Effector memory CD4-positive, alpha-beta T cell (primary cell): ENCODE data around the gene MMP14.
"Not testable (repeated sequence)": the region's sequence is repeated elsewhere in the genome, so short reads cannot be mapped to it uniquely, and the experiment has no call there.

Experiments used
- DNase-seq, 3 donors: peaks; one replicate each; pipeline ENCODE4 v3.0.0-alpha.2; 2020
- H3K27ac ChIP-seq: 2 replicates; pipeline ENCODE4 v1.7.0; 2013; ENCODE audit warnings: mild to moderate bottlenecking, low read length, moderate library complexity; ENCODE audit not compliant: insufficient read depth, poor library complexity, severe bottlenecking
- H3K27me3 ChIP-seq: replicated peaks from 2 replicates; pipeline ENCODE4 v1.7.0; 2013; ENCODE audit warnings: mild to moderate bottlenecking, low read length; ENCODE audit not compliant: insufficient read depth, control insufficient read depth, poor library complexity, severe bottlenecking
- H3K36me3 ChIP-seq: 2 replicates; pipeline ENCODE4 v1.7.0; 2013; ENCODE audit warnings: mild to moderate bottlenecking, low read length, moderate library complexity; ENCODE audit not compliant: control insufficient read depth, insufficient read depth
- H3K4me1 ChIP-seq: 2 replicates; pipeline ENCODE4 v1.7.0; 2013; ENCODE audit warnings: low read length, mild to moderate bottlenecking; ENCODE audit not compliant: control insufficient read depth, insufficient read depth, poor library complexity, severe bottlenecking
- H3K4me3 ChIP-seq: 2 replicates; pipeline ENCODE4 v1.7.0; 2013; ENCODE audit warnings: low read length, low read depth, mild to moderate bottlenecking; ENCODE audit not compliant: insufficient read depth, poor library complexity, severe bottlenecking
- H3K9me3 ChIP-seq: 2 replicates; pipeline ENCODE4 v1.7.0; 2013; ENCODE audit warnings: mild to moderate bottlenecking, low read length, moderate library complexity; ENCODE audit not compliant: control insufficient read depth

Gene MMP14

DNA sequence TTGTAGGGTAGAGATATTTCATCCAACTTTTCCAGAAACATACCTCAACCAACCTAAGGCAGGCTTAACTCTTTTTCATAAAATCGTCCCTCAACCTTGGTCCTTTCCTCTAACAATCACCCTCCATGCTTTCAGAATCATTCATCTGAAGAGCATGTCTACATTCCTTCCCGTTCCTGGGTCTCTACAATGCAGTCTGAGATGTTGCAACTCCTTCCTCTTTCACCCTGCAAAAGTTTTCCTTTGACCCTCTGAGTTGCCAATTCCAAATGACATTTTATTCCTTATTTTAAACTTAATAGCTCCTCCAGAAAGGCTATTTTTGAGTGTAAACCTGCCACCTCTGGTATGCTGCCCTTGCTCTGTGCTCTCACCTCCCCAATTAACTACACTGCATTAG, 37.9 kb upstream of the MMP14 start:
- H3K4me3 ChIP-seq: no peak overlapping the region
- H3K4me1 ChIP-seq: no peaks in the 10 kb centered on the region
- no peak for DNase-seq
- H3K36me3 ChIP-seq: no peaks in the 10 kb centered on the region
- no peaks in the 10 kb centered on the region for H3K9me3 ChIP-seq
- no peaks in the 10 kb centered on the region for H3K27me3 ChIP-seq
- no peak overlapping the region for H3K27ac ChIP-seq

DNA sequence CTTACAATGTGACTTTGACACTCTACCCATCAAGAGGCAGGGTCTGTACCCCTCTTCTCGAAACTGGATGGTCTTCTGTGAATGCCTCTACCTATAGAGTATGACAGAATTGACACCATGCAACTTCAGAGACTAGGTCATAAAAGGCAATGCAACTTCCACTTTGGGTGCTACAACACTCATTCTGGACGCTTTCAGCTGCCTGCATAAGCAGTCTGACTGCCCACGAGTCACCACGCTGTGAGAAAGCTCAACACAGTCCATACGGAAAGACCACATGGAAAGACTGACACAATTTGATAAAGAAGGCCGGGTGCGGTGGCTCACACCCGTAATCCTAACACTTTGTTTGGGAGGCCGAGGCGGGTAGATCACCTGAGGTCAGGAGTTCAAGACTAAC, 36.0 kb upstream of the MMP14 start:
- H3K27me3 ChIP-seq: no peaks in the 10 kb centered on the region
- no peaks in the 10 kb centered on the region for H3K36me3 ChIP-seq
- H3K27ac ChIP-seq: no peak overlapping the region
- no peaks in the 10 kb centered on the region for H3K9me3 ChIP-seq
- H3K4me3 ChIP-seq: no peak overlapping the region
- no peaks in the 10 kb centered on the region for H3K4me1 ChIP-seq
- DNase-seq: no peak

DNA sequence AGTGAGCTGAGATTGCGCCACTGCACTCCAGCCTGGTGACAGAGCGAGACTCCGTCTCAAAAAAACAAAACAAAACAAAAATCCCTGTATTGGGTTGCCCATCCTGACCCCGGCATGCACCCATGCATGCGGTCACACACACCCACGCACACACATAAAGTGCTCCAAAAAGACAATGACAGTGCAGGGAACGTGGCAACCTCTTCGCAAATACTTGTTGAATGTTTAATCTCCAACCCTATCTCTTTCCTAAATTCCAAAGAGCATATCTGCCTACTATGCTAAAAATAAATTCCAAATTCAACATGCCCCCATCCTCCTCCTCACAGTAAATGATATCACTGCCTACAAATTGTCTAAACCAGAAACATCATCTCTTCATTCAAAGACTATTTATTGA, 34.7 kb upstream of the MMP14 start:
- DNase-seq: no peak
- no peaks in the 10 kb centered on the region for H3K4me1 ChIP-seq
- H3K9me3 ChIP-seq: no peaks in the 10 kb centered on the region
- no peaks in the 10 kb centered on the region for H3K27me3 ChIP-seq
- no peaks in the 10 kb centered on the region for H3K36me3 ChIP-seq
- H3K27ac ChIP-seq: no peak overlapping the region
- H3K4me3 ChIP-seq: no peak overlapping the region

DNA sequence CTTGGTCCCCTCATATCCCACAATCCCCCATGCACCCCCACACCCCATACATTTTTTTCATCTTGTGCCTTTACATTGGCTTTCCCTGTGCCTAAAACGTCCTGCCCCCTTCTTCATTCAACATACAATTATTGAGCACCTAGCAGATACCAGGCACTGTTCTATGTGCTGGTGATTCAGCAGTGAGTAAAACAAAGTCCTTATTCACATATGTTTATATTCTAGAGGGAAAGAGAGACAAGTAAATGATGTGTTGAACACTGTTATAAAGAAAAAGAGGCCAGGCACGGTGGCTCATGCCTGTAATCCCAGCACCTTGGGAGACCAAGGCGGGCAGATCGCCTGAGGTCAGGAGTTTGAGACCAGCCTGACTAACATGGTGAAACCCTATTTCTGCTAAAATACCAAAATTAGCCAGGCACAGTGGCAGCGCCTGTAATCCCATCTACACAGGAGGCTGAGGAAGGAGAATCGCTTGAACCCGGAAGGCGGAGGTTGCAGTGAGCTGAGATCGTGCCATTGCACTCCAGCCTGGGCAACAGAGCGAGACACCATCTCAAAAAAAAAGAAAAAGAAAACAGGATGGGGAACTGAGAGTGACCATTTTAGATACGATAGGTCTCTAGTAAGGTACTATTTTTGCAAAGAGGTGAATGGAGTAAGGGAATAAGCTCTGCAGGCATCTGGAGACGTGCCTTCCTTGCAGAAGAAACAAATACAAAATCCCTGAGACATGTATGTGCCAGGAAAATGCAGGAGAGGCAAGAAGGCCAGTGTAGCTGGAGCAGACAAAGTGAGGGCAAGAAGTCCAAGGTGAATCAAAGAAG, 33.3 kb upstream of the MMP14 start:
- no peaks in the 10 kb centered on the region for H3K9me3 ChIP-seq
- no peaks in the 10 kb centered on the region for H3K4me1 ChIP-seq
- no peaks in the 10 kb centered on the region for H3K27me3 ChIP-seq
- H3K27ac ChIP-seq: no peak overlapping the region
- H3K36me3 ChIP-seq: no peaks in the 10 kb centered on the region
- DNase-seq: no peak
- no peak overlapping the region for H3K4me3 ChIP-seq

DNA sequence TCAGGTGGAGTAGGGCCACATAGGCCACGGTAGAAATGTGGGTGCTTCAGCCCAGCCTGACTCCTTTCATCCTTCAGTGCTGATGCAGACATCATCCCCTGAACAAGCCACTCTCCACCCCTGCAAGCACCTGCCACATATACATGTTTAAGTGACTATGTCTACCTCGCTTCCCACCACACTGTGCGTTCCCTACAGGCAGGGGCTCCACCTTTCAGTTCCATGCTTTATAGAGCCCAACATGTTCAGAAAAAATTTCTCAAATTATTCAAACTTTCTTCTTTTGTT, 32.8 kb upstream of the MMP14 start:
- H3K4me1 ChIP-seq: no peaks in the 10 kb centered on the region
- H3K27me3 ChIP-seq: no peaks in the 10 kb centered on the region
- H3K4me3 ChIP-seq: no peak overlapping the region
- no peak for DNase-seq
- no peaks in the 10 kb centered on the region for H3K36me3 ChIP-seq
- no peak overlapping the region for H3K27ac ChIP-seq
- no peaks in the 10 kb centered on the region for H3K9me3 ChIP-seq

DNA sequence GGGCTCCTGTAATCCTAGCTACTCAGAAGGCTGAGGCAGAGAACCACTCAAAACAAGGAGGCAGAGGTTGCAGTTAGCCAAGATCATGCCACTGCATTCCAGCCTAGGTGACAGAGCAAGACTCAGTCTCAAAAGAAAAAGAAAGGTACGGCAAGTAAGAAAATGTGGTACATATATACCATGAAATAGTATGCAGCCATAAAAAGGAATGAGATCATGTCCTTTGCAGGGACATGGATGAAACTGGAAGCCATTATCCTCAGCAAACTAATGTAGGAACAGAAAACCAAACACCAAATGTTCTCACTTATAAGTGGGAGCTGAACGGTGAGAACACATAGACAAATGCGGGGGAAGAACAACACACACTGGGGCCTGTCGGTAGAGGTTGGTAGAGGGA, 31.1 kb upstream of the MMP14 start:
- H3K27me3 ChIP-seq, H3K36me3 ChIP-seq, H3K9me3 ChIP-seq, DNase-seq, H3K27ac ChIP-seq, H3K4me3 ChIP-seq, H3K4me1 ChIP-seq: not testable (repeated sequence)

DNA sequence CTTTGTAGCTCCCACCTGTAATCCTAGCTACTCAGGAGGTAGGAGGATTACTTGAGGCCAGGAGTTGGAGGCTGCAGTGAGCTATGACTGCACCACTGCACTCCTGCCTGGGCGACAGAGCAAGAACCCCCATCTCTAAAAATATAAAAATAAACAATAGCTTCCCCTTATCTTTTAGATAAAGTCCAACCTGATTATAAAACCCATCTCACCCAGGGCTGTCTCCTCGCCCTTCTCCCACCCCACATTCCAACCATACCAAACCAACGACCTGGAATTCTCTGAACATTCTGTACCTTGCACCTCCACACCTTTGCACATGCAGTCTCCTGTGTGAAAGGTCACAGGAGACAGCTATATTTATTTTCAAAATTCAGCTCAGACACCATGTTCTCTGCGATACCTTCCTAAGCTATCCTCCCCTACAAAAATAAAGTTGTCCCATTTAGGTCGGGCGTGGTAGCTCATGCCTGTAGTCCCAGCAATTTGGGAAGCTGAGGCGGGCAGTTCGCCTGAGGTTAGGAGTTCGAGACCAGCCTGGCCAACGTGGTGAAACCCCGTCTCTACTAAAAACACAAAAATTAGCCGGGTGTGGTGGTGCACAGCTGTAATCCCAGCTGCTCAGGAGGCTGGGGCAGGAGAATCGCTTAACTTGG, 28.8 kb upstream of the MMP14 start:
- Histone ChIP-seq H3K9me3 (no peaks in the 10 kb centered on the region), H3K4me3 (no peak overlapping the region), H3K4me1 (no peaks in the 10 kb centered on the region), H3K27ac (no peak overlapping the region), H3K36me3 (no peaks in the 10 kb centered on the region), H3K27me3 (no peaks in the 10 kb centered on the region)
- DNase-seq: no peak

DNA sequence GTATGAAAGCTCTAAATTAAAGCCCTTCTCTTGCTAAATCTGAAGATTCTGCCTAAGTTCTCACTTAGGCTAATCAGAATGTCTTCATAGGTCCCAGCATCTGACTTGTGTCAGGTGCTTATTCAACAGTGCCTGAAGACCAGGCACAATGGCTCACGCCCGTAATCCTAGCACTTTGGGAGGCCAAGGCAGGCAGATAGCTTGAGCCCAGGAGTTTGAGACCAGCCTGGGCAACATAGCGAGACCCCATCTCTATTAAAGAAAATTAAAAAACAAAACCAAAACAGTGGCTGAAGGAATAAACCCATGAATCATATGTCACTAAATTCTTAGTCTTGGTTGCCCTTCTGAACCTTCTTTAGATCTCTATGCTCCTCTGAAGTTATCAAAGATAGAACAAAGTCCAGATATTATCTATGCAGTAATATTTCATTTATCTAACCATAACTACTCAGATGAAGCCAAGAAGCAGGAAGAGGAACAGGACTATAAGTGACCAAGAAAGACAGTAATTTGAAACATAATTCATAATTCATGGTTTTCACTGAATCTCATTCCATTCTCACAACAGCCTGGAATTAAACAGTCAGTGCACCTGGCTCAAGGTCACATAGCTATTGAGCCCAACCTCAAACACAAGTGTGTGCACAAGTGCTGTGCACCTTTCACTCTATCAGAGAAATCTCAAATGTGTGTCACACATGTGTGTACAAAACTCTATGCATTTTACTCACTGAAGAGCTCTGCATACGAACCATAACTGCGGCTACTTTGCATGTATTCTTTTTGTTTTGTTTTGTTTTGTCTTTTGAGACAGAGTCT, 27.8 kb upstream of the MMP14 start:
- Histone ChIP-seq H3K36me3 (no peaks in the 10 kb centered on the region), H3K4me3 (no peak overlapping the region), H3K27me3 (no peaks in the 10 kb centered on the region), H3K4me1 (no peaks in the 10 kb centered on the region), H3K27ac (no peak overlapping the region), H3K9me3 (no peaks in the 10 kb centered on the region)
- DNase-seq: no peak

DNA sequence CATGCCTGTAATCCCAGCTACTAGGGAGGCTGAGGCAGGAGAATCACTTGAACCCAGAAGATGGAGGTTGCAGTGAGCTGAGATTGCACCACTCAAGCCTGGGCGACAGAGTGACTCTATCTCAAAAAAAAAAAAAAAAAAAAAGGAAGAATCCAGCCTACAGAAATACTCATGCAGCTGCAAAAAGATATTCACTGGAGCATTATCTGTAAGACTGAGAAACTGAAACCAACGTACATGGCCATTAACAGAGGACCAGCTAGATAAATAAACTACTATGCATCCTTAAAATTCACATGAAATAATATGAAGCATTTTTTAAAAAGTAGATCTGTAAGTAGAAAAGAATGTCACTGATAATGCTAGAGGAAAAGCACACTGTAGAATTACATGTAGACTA, 24.7 kb upstream of the MMP14 start:
- no peaks in the 10 kb centered on the region for H3K27me3 ChIP-seq
- DNase-seq: no peak
- no peak overlapping the region for H3K4me3 ChIP-seq
- H3K4me1 ChIP-seq: no peaks in the 10 kb centered on the region
- H3K9me3 ChIP-seq: no peaks in the 10 kb centered on the region
- no peak overlapping the region for H3K27ac ChIP-seq
- H3K36me3 ChIP-seq: no peaks in the 10 kb centered on the region

DNA sequence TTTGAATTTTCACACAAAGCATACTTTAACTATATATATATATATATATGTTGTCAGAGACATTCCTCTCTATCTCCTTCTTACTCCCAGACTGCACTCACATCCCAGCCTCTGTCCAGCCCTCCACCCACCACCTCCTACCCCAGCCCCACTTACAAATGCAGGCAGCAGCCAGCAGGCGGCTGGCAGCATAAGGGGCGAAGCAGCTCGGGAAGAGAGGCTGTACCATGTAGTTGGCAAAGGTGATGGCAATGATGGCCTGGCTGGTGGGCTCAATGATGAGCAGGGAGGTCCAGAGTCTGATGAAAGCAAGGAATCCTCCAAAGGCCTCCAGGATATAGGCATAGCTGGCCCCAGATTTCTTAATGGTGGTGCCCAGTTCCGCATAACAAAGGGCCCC, 23.6 kb upstream of the MMP14 start:
- no peak overlapping the region for H3K4me3 ChIP-seq
- no peak for DNase-seq
- no peaks in the 10 kb centered on the region for H3K27me3 ChIP-seq
- H3K27ac ChIP-seq: no peak overlapping the region
- no peaks in the 10 kb centered on the region for H3K36me3 ChIP-seq
- H3K9me3 ChIP-seq: no peaks in the 10 kb centered on the region
- no peaks in the 10 kb centered on the region for H3K4me1 ChIP-seq
